ENCODE data around the gene SMCO2.
A peak's percentile ranks its signal among the peaks of the same experiment; 100 is the strongest.
"Not testable (repeated sequence)": the region's sequence is repeated elsewhere in the genome, so short reads cannot be mapped to it uniquely, and the experiment has no call there.

Gene SMCO2

DNA sequence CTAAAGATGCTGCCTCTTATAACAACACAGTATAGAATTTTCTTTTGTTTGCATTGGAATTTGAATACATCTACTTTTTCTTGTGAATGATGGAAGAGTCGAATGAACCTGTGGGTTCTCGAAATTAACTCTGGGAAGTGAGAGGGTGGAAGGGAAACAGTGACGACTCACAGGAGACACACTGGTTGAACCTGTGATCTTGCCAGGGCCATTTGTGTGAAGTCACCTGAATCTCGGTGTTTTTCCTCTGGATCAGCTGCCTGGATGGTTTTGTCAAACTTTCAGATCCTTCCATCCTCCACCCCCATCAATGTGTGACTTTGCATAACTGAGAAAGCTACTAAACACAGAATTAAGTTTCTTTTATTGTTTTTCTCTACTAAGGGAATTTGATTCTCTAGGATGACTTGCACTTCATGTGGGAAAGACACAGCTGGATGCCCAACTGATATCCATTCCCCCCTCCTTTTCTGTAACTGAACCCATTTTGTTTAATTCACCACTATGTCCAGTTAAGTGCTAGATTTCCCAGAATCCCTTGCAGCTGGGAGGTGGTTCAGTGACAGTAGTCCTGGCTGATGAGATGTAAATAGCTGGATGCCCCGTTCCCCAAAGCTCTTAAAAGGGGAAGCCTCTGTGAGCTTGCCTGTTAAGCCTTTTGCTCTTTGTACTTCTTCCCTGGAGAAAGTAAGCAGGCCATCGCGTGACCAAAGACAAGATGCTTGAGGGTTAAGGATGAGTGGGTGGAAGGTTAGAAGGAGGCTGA, 83.8 kb downstream of the SMCO2 start:
- DNase-seq: no peak

DNA sequence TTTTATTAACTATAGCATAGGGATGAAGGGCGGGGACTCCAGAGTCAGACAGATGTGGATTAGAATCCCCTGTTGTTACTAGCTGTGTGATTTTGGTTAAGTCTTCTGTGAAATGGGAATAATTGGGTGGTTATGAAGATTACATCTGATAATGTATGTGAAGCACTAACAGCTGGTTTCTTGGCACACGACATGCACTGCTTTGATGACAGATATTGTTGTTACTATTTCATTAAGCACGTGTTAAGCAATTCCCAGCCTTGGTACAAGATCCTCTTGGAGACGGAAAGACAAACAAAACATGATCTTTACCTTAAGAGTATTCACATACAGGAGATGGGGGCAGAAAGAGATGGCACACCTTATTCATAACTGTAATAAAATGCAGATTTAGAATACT, 85.4 kb downstream of the SMCO2 start:
- DNase-seq: no peak

DNA sequence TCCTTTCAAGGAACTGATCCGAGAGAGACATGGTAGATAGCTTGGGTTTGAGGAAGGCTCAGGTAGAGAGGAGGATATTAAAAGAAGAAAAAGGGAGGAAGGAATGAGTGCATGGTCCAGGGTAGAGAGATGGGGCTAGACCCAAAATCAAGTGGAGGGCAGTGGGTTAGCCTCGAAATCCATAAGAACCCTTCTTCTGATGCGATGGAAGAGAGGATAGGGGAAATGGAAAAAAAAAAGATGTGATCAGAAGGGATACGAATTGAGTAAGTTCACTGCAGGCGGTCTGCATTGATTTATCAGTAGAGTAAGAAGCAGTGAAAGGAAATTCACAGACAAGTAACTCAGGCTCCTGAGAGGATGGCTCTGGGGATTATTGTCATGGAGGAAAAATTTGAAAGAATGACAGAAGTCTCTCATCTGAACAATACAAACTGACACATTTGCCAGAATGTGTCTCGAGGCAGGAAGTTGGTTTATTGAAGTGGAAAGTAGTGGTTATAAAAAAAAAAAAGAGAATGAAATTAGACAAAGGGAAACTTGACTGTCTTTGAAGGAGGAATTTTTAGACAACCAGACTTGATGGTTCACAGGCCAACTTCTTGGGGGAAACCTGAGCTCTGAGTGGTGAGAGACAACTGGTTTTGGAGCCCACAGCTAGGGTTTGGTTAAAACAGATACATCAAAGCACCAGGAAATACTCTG, 87.7 kb downstream of the SMCO2 start:
- DNase-seq: peak; percentile 48

DNA sequence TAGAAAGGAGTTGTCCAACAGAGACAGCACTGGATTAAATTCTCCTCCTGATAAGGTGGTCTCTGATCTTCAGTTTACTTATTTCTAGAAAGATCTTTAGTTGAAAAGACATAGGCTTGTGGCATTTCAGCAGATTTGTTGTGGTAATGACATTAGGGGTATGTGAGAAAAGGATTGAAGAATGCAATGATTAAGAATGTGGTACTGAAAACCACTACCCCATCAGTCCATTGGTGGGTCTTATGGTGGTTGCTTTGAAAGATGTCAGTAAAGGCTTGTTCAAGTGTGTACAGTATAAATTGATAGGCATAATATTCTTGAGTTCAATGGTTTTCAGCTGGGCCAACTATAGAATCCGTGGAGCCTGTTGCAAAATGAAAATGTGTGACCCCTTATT, 88.2 kb downstream of the SMCO2 start:
- DNase-seq: no peak

DNA sequence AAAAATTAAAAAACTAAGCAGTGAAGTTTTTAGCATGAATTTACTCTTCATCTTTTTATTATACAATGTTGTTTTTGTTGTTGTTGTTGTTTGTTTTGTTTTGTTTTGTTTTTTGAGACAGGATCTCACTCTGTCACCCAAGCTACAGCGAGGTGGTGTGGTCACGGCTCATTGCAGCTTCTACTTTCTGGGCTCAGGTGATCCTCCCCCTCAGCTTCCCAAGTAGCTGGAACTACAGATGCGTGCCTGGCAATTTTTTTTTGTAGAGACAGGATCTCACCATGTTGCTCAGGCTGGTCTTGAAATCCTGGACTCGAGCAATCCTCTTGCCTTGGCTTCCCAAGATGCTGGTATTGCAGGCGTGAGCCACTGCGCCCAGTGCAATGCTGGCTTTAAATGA, 88.8 kb downstream of the SMCO2 start:
- DNase-seq: no peak

DNA sequence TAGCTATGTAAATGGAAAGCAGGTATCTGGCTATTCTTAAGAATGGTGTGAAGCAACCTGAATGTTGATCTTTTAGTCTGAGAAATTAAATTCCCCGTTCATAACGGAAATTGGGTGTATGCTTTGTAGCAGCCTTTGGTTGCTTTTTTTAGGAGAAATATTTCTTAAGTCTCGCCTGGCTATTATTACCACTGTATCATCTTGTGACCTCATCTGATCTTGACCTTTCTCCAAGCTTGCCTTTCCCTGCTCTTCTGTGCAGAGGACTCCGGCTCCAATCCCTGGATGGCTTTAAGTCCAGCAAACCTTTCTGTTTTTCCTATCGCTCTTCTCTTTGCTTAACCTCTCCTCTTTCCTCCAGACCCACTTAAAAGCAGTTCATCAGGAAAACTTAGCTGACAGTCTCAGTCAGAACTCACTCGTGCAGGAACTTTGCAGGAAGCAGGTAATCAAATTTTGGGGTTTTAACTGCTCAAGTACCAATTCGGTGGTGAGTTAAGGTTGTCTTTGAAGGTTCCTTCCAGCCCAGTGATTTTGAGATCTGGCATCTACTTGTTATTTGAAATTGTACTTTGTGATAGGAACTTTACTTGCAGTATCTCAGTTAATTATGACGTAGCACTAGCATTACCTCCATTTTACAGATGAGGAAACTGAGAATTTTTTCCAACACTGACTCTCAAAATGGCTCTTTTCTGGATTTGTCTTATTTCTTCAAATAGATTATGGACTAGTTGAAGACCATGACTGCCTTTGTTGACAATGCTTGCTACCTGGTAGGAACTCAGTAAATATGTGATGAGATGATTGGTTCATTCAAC, 91.5 kb downstream of the SMCO2 start:
- no peak for DNase-seq

DNA sequence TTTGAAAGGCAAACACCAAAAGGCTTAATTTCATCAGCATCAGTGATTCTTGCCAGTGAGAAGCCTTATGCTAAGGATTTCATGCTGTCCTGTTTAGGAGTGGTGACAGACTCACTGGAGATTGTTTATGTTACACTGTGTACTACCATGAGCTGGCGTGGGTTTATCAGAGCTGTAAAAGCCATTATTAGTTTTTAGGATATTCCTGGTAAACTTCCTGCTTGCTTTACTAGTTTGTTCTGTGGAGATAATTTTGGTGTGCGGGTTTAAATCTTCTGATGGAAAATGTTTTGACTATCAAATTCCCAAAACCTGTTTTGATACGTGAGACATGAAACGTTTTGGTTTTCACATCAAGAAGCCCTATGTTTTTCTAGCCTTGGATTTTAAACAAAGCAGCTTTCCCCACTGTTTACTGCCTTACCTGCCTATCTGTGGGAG, 92.7 kb downstream of the SMCO2 start:
- DNase-seq: no peak

DNA sequence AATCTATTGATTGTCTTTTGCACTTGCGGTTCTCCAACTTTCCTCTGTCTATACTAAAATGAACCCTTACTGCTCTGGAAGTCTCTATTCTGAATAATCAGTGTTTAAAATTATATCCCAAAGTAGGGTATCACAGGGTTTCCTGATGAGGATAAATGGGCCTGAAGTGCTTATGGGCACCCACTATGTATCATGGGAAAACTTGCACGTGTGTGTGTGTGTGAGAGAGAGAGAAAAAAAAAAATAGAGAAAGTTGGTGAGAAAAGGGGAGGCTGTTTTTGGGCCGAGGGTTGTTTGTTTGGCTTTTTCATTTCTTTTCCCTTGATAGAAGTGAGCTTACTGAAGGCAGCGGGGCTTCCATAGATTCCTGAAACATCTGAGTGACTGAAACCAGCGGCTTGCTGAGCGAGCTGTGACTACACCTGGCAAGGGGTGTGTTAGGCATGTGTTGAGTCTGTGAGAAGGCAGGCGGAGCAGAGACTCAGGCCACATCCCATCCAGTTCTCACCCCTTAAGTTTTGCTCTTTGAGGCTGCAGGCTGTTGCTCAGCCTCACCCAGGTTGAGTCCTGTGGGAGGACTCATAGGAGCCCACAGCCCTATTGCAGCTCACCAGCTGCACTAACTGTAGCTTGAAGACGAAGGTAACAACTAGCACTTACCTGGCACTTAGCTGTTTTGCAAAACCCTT, 94.6 kb downstream of the SMCO2 start:
- no peak for DNase-seq

DNA sequence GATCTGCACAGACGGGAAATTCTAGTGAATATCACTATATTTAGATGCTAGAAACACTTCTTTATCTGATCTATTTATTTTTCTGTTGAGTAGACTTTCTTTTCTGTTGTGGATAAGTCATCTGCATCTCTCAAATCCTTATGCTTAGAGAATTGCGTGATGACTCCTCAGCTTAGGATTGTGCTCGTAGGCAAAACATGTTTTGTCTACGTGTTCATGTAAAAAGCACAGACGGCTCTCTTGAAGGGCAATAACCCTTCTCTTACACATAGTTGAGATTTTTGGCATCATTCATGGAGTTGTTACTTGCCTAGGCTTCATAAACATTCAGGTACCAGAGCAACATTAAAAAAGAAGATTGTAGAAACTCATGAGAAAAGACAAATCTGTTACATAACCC, 96.1 kb downstream of the SMCO2 start:
- no peak for DNase-seq

DNA sequence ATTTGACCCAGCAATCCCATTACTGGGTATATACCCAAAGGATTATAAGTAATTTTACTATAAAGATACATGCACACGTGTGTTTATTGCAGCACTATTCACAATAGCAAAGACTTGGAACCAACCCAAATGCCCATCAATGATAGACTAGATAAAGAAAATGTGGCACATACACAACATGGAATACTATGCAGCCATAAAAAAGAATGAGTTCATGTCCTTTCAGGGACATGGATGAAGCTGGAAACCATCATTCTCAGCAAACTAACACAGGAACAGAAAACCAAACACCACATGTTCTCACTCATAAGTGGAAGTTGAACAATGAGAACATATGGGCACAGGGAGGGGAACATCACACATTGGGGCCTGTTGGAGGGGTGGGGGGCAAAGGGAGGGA, 98.3 kb downstream of the SMCO2 start:
- DNase-seq: not testable (repeated sequence)

DNA sequence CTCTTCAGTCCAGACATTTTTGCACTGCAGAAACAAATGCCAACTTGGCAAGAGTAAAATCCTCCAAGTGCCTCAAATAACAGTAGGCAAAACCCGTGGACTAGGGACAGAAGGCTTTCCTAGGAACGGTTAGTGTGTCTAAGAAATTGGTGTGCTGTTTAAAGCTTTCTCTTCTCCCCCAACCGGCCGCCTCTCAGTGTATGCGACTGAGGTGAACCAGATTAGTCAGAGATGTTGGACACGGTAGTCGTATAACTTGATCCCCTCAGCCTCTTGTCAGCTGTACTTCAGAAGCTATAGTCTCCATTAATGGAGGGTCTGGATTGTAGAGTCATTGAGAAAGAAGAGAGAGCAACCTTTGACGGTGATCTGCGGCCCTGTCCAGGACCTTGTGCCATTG, 99.1 kb downstream of the SMCO2 start:
- no peak for DNase-seq

DNA sequence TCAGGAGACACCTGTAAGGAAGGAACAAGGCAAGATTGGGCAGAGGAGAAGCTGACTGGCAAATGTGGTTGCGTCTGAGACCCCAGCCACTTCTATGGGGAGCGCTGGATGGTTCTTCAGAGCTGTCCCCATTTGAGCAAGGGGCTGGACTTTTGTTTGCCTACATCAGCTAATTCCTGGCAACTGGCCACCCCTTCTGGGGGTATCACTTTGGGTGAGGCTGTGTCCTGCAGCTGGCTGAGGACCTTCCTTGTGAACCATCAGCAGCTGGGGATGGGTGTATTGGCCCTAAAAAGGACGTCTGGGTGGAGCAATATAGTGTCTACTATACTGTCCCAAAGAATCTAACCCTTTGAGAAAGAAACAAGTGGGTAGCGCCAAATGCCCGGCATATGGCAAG, 101.1 kb downstream of the SMCO2 start:
- no peak for DNase-seq

DNA sequence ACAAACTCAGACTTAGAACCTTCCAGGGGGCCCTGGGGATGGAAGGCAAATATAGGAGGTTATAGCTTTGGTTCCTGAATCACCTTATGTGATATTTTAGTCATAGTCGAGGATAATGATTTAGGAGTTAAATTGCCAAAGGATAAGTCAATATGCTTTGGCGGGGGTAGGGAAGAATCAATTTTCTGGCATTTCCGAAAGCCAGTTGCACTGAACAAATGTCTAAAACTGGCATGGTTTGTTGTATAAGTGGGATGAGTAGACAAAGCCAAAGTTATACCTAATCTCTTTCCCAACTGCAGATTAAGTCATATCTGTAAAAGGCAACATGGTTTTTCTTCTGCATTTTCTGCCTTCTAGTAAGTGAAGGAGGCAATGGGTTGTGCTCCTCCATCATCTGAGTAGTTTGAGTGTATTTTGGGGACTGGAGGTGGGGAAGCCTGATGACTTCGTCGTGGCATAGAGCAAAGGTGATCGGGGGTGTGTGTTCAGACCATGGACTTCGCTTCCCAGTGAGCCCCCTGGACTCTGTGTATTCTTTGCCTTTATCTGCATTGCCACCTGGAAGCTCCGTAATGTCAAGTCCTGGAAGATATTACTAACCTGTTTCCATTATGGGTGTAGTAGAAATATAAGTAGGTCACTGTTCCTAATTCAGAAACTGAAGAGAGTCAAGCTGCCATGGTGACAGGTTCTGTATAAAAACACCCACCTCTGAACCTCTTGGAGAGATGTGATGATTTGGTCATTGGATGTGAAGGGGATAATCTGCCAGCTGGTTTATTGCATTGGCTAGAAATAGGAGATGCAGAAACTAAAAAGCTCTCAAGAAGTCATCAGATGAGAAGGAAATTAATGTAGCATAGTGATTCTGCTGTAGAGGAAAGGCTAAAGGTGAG, 102.0 kb downstream of the SMCO2 start:
- DNase-seq: no peak

DNA sequence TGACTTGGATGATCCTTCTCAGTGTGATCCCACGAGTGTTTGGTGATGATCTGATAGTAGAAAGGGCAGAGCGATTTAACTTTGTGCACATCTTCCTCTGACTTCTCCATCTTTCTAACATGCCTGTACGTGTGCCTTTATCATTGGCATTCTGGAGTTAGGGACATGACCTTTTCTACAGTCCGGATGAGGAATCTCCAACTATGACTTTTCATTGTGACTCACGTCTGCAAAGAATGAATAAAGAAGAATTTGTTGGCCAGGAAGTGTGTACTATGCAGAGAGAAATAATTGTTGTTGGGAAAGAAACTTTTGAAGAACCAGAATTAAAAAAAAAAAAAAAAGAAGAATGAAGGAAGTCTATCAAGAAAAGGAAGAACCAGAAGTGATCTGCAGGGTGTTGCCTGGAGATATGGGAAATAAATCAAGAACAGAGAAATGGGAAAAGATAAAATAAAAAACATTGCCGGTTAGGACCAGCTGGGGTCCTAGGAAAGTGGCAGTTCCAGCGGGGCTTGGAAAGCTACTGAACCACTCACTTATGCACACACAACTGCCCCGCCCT, 102.8 kb downstream of the SMCO2 start:
- DNase-seq: no peak

DNA sequence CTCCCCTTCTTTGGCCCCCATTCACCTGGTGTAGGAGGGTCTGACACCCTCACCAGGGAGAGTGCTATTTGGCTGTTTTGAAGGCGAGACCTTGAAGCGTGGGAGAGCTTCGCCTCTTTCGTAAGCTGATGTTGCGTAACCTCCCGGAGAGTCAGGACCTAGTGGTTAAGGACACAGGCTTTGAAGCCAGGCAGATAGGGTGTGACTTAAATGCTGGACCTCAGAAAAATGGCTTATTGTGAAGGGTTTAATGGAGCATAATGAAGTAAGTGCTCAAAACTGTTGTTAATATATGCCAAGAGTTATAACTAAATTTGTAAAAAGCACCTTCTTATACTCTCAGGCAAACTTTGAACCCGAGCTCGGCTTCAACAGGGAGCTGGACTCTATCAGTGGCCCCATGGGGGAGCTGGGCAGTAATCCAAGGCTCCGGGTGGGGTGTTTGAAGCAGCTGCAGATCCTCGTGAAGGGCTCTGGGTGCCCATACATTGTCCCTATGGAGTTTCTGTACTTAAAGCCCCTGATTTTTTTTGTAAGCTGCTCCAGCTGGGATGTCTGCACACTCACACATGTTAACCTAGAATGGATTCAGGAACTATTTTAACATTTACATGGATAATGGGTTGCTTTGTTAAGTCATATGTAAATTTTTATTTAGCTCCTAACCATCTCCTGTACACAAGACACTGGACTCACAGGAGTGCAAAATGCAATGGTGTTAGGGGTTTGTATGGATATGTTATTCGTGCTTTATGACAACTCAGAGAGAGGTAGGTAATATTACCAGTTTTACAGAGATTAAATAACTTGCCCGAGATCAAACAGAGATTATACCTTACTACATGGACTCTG, 103.5 kb downstream of the SMCO2 start:
- peak; percentile 22 for DNase-seq

DNA sequence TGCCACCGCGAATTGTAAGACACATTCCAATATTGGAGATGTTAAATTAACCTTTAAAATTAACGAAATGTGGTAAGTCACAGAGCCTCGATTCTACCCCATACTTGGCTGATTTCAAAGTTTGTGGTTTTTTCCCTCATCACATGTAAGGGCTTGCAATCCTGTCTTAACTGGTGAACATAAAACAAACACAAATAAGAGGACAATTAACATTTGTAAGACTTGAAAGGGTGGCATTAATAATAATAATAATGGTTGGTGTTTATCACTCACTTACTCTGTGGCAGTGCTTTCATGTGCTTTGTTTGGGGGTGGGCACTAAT, 104.1 kb downstream of the SMCO2 start:
- no peak for DNase-seq

DNA sequence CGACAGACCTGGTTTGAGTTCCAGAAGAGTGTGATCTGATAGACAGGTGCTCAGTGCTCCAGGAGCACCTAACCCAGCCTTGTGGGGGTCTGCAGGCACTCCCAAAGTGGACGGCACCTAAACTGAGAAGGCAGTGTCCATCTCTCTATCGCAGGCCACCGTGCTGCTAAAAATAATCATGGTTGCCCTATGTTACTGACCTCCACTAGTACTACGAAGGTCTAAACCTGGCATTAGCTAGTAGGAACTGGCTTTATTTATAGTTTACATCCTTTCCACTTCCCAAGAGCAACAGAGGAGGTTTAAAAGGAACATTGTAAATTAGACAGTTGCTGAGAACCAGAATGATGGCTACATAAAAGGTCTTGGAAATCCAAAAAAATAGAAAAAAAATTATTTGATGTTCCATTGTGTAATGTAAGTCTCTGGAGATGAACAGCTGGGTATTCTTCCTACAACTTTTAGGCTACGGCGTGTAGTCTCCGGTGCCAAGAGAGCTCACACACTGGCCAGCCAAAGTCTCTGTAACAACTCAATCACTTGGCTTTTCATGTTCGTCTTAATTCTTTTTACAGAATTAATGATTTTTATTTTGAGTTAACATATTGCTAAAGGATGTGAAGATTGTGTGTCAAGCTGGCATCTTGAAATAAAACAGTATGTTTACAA, 104.8 kb downstream of the SMCO2 start:
- no peak for DNase-seq
